PC-9 (cell line): Measurements from ENCODE around the gene ROR2. TPM values are rescaled to one million over a fixed set of nuclear protein-coding genes. Genes with fewer than 3 reads are reported as not detected.
"Not testable (repeated sequence)": the region's sequence is repeated elsewhere in the genome, so short reads cannot be mapped to it uniquely, and the experiment has no call there.

Experiments
- BruUV-seq: library from RNA; stranded (reverse); fragments of 400-500 nt; replicated peaks from 2 replicates; lab custom pipeline; 2021; lab: Mats Ljungman, UMichigan
- CTCF ChIA-PET: fragments of 300-600 bp; sonication (Branson Sonifier 250); formaldehyde crosslinking; loops from one replicate; lab custom pipeline; 2022; ENCODE audit warnings: antibody characterized with exemption; lab: Charles Lee
- POLR2A ChIA-PET: fragments of 300-600 bp; sonication (Branson Sonifier 250); formaldehyde crosslinking; loops from one replicate; lab custom pipeline; 2022; ENCODE audit warnings: antibody characterized with exemption; ENCODE audit not compliant: unreplicated experiment; lab: Charles Lee
- DNase-seq, 2 experiments: peaks; one replicate each; pipeline versions ENCODE4 v3.0.0 to v3.0.0-alpha.2; 2015 to 2022; ENCODE audit warnings: mixed read lengths in 1 of 2
- H2AFZ ChIP-seq: fragments of 200-600 bp; sonication (generic); 2 replicates; pipeline ENCODE4 v1.8.1; 2017; ENCODE audit warnings: antibody characterized with exemption
- H3F3A ChIP-seq: fragments of 200-600 bp; sonication (generic); 2 replicates; pipeline ENCODE4 v1.8.1; 2017; ENCODE audit warnings: antibody characterized with exemption, mild to moderate bottlenecking, low read depth; ENCODE audit not compliant: insufficient read depth
- H3K27ac ChIP-seq: fragments of 200-600 bp; sonication (generic); 2 replicates; pipeline ENCODE4 v1.6.1; 2016; ENCODE audit warnings: mixed run types
- H3K27me3 ChIP-seq: fragments of 200-600 bp; sonication (generic); 2 replicates; pipeline ENCODE4 v1.6.1; 2016; ENCODE audit warnings: low read depth, mixed run types; ENCODE audit not compliant: insufficient read depth
- H3K36me3 ChIP-seq: fragments of 200-600 bp; sonication (generic); 2 replicates; pipeline ENCODE4 v1.6.1; 2016; ENCODE audit warnings: low read depth, mixed run types
- H3K4me1 ChIP-seq: fragments of 200-600 bp; sonication (generic); replicated peaks from 2 replicates; pipeline ENCODE4 v1.6.1; 2016; ENCODE audit warnings: mixed run types; ENCODE audit not compliant: insufficient read depth
- H3K4me2 ChIP-seq: fragments of 200-600 bp; sonication (generic); 2 replicates; pipeline ENCODE4 v1.6.1; 2017; ENCODE audit warnings: mixed run types
- H3K4me3 ChIP-seq: fragments of 200-600 bp; sonication (generic); 2 replicates; pipeline ENCODE4 v1.6.1; 2016; ENCODE audit warnings: mixed run types
- H3K79me2 ChIP-seq: fragments of 200-600 bp; sonication (generic); 2 replicates; pipeline ENCODE4 v1.6.1; 2017; ENCODE audit warnings: low read depth, mixed run types
- H3K9me2 ChIP-seq: fragments of 200-600 bp; sonication (generic); 2 replicates; pipeline ENCODE4 v1.8.1; 2017; ENCODE audit warnings: mild to moderate bottlenecking; ENCODE audit not compliant: insufficient read depth
- H3K9me3 ChIP-seq: fragments of 200-600 bp; sonication (generic); 2 replicates; pipeline ENCODE4 v1.8.1; 2016; ENCODE audit warnings: low read depth; ENCODE audit not compliant: insufficient read depth
- H4K20me1 ChIP-seq: fragments of 200-600 bp; sonication (generic); 2 replicates; pipeline ENCODE4 v1.8.1; 2017; ENCODE audit not compliant: insufficient read depth
- CTCF ChIP-seq: fragments of 200-600 bp; sonication (generic); conservative IDR thresholded peaks from 2 replicates; pipeline ENCODE4 v1.6.1; 2017; ENCODE audit warnings: mixed run types, antibody characterized with exemption, mild to moderate bottlenecking, moderate library complexity
- EZH2 ChIP-seq: fragments of 200-600 bp; sonication (generic); IDR thresholded peaks from 2 replicates; pipeline ENCODE4 v1.8.0; 2017; ENCODE audit warnings: antibody characterized with exemption, low read depth
- intact Hi-C: fragments of 100-400 bp; cut with micrococcal nuclease; formaldehyde crosslinking; loops from one replicate; pipeline ENCODE4 v1.10.0; 2022; ENCODE audit not compliant: unreplicated experiment
- total RNA-seq: library from RNA; stranded (reverse); gene quantifications from 2 replicates; pipeline ENCODE4 v1.2.3, GENCODE V29; 2021

Gene ROR2
- total RNA-seq, 1 experiment from 2014 or later: not detected

DNA sequence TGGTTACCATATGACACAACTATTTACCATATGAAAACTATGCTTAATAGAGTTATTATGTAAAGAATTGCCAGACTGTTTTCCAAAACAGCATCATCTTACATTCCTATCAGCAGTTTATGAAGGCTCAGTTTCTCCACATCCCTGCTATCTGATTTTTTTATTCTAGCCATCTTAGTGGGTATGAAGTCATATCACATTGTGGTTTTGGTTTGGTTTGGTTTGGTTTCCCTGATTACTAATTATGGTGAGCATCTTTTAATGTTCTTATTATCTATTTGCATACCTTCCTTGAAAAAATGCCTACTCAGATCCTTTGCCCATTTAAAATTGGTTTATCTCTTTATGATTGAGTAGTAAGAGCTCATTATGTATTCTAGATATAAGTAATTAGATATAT, 327.0 kb downstream of the ROR2 start:
- H3K27me3 ChIP-seq: peaks cover 4% of the 10 kb centered on the region; the same call in 1 of the 2 replicates
- no peak overlapping the region for H2AFZ ChIP-seq
- no peak for TF ChIP-seq EZH2
- no peak for TF ChIP-seq CTCF
- ChIA-PET CTCF (no interaction called here), POLR2A (no interaction called here)
- H3K4me1 ChIP-seq: no peaks in the 10 kb centered on the region
- no peaks in the 10 kb centered on the region for H3K79me2 ChIP-seq
- no TSS peak for BruUV-seq
- H3K27ac ChIP-seq: no peak overlapping the region
- no peaks in the 10 kb centered on the region for H3F3A ChIP-seq
- 0 out of 2 replicates have a peak, but pooled peaks cover 7% of the 10 kb centered on the region for H3K9me2 ChIP-seq
- intact Hi-C loops: no loop called here
- H3K4me3 ChIP-seq: no peak overlapping the region
- H3K36me3 ChIP-seq: no peaks in the 10 kb centered on the region
- H3K9me3 ChIP-seq: 0 out of 2 replicates have a peak, but pooled peaks cover 3% of the 10 kb centered on the region
- no peaks in the 10 kb centered on the region for H4K20me1 ChIP-seq
- DNase-seq: no peak
- no peak overlapping the region for H3K4me2 ChIP-seq

GRCh38 chr9:91622121-91622520, 327.9 kb downstream of the ROR2 start:
- CTCF ChIA-PET, DNase-seq, POLR2A ChIA-PET, H3K4me3 ChIP-seq, H4K20me1 ChIP-seq, H3K9me3 ChIP-seq, intact Hi-C loops, H2AFZ ChIP-seq, H3K27me3 ChIP-seq, H3K9me2 ChIP-seq, BruUV-seq, H3K4me1 ChIP-seq, H3K79me2 ChIP-seq, H3K27ac ChIP-seq, H3K4me2 ChIP-seq, H3K36me3 ChIP-seq, H3F3A ChIP-seq: not testable (repeated sequence)

GRCh38 chr9:91614044-91614443, 336.0 kb downstream of the ROR2 start:
- POLR2A ChIA-PET, H4K20me1 ChIP-seq, DNase-seq, BruUV-seq, H3K27ac ChIP-seq, H3K27me3 ChIP-seq, H3K36me3 ChIP-seq, H3K79me2 ChIP-seq, H3K4me2 ChIP-seq, intact Hi-C loops, H3K9me3 ChIP-seq, H3K4me3 ChIP-seq, CTCF ChIA-PET, H3K4me1 ChIP-seq, H3F3A ChIP-seq, H3K9me2 ChIP-seq, H2AFZ ChIP-seq: not testable (repeated sequence)

DNA sequence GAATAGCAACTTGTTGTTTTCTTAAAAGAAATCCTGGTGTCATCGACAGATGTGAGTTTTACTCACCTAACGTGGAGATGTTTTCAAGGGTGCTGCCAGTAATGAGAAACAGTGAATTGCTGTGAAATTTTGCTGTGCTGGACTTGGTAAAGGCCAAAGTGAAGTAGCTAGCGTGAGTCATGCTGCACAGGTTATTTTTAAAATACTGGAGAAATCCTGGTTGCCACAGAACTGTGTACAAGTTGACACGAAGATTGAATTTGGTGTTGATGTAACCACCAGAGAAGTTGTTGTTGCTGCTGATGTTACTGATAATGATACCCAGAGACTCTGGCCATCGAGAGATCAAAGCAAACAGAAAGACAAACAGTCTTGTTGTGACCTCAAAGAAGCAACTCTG, 338.4 kb downstream of the ROR2 start:
- ChIA-PET CTCF (no interaction called here), POLR2A (no interaction called here)
- Histone ChIP-seq H3F3A (no peaks in the 10 kb centered on the region), H3K27ac (no peak overlapping the region), H3K9me3 (no peaks in the 10 kb centered on the region), H3K4me3 (no peak overlapping the region), H3K27me3 (no peaks in the 10 kb centered on the region), H3K36me3 (no peaks in the 10 kb centered on the region), H2AFZ (no peak overlapping the region), H3K4me1 (no peaks in the 10 kb centered on the region), H4K20me1 (no peaks in the 10 kb centered on the region), H3K79me2 (no peaks in the 10 kb centered on the region), H3K9me2 (no peaks in the 10 kb centered on the region; the same call in 1 of the 2 replicates), H3K4me2 (no peak overlapping the region)
- intact Hi-C loops: no loop called here
- BruUV-seq: no TSS peak
- TF ChIP-seq CTCF: no peak
- no peak for TF ChIP-seq EZH2
- no peak for DNase-seq
